ENCODE measurements around the gene SFXN3. TPM values are rescaled to one million over a fixed set of nuclear protein-coding genes. Genes with fewer than 3 reads are reported as not detected.

The SFXN3 gene
- total RNA-seq, 1 donor from 2014 or later = 16.1 TPM

DNA sequence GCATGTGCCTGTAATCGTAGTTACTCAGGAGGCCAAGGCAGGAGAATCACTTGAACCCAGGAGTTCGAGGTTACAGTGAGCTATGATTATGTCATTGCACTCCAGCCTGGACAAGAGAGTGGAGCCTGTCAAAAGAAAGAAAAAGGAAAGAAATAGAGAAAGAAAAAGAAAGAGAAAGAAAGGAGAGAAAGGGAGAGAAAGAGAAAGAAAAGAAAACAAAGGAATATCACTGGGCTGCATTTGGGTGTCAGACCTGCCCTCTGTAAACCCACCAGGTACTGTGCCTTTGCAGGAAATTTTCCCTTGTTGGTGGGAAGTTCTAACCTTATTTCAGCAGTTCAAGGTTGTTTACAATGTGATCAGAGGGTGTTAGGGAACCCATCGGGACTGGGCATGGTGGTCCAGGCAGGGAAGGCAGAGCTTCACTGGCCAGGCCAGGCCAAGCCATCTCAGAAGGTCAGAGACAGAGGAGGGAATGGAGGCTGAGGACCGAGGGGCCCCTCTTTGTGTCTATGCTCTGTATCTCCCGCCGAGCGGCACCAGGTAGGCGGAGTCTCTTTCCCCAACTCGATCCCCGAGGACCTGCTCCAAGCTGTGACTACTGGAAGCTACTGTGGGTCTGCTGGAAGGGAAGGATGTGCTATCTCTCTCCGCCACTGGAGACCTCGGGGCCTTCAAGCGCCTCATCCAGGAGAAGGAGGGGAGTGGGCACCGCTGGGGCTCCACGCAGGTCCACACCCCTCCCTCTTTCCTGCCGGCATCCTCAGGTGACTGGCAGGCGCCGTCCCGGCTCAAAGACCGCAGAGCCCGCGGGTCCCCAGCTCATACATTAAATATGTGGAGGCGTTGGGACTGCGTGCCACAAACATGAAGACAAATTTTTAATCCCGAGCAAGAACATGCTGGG, 15.6 kb downstream of the SFXN3 start:
- FAIRE-seq (no peak), DNase-seq (ENCODE audit: low read depth) (no peak)
- peaks cover 17% of the 10 kb centered on the region for H3K27me3 ChIP-seq (ENCODE audit: control insufficient read depth, insufficient read depth, low read length)
- no peak for TF ChIP-seq CTCF (IDR thresholded peaks at IDR 0.05; ENCODE audit: insufficient read depth, low read length, severe bottlenecking)
- H3K36me3 ChIP-seq (ENCODE audit: control insufficient read depth, insufficient read depth, low read length) = no peaks in the 10 kb centered on the region
- no peak overlapping the region for H3K4me3 ChIP-seq (ENCODE audit: low read depth, low read length)

DNA sequence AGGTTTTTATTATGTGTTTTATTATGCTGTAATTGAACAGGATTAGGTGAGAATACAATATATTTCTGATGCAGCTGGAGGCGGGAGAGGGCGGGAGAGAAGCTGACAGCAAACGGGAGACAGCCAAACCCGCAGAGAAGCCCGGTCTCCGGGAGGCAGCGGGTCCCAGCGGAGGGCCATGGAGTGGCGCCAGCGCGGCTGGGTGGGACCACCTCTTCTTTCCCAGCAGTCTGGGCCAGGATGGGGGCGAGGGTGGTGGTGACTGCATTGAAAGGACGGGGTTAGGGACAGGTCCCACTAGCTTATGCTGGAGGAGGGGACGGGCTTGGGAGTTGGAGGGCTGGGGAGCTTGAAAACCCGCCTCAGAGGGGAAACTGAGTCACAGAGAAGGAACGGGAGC, 16.2 kb downstream of the SFXN3 start:
- DNase-seq (ENCODE audit: low read depth) (no peak), FAIRE-seq (no peak)
- Histone ChIP-seq H3K27me3 (ENCODE audit: control insufficient read depth, insufficient read depth, low read length) (peaks cover 17% of the 10 kb centered on the region), H3K4me3 (ENCODE audit: low read depth, low read length) (no peak overlapping the region), H3K36me3 (ENCODE audit: control insufficient read depth, insufficient read depth, low read length) (no peaks in the 10 kb centered on the region)
- no peak for TF ChIP-seq CTCF (IDR thresholded peaks at IDR 0.05; ENCODE audit: insufficient read depth, low read length, severe bottlenecking)

- H3K4me3 ChIP-seq (ENCODE audit: low read depth, low read length) = no peak overlapping the region
- FAIRE-seq (no peak), DNase-seq (ENCODE audit: low read depth) (no peak)
- TF ChIP-seq CTCF (IDR thresholded peaks at IDR 0.05; ENCODE audit: insufficient read depth, low read length, severe bottlenecking) = peak; percentile 2
- H3K36me3 ChIP-seq (ENCODE audit: control insufficient read depth, insufficient read depth, low read length) = no peaks in the 10 kb centered on the region
- peaks cover 17% of the 10 kb centered on the region for H3K27me3 ChIP-seq (ENCODE audit: control insufficient read depth, insufficient read depth, low read length)
Observed at GRCh38 chr10:101047961-101048892, 17.2 kb downstream of the SFXN3 start.

GRCh38 chr10:101050208-101051069, 19.4 kb downstream of the SFXN3 start:
- FAIRE-seq = no peak
- no peaks in the 10 kb centered on the region for H3K36me3 ChIP-seq (ENCODE audit: control insufficient read depth, insufficient read depth, low read length)
- H3K27me3 ChIP-seq (ENCODE audit: control insufficient read depth, insufficient read depth, low read length) = peaks cover 17% of the 10 kb centered on the region
- DNase-seq (ENCODE audit: low read depth) = no peak
- peak; percentile 97 for TF ChIP-seq CTCF (IDR thresholded peaks at IDR 0.05; ENCODE audit: insufficient read depth, low read length, severe bottlenecking)
- no peak overlapping the region for H3K4me3 ChIP-seq (ENCODE audit: low read depth, low read length)

DNA sequence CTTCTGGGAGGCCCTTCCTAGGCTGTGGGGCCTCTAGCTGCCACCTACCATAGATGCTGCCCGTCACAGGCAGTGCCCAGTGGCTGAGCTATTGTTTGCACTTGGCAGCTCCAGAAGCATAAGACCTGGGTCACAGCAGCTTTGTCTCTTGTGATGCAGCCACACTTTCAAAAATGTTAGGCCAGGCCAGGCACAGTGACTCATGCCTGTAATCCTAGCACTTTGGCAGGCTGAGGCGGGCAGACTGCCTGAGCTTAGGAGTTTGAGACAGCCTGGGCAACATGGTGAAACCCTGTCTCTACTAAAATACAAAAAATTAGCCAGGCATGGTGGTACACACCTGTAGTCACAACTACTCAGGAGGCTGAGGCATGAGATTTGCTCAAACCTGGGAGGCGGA, 21.3 kb downstream of the SFXN3 start:
- no peak for TF ChIP-seq CTCF (IDR thresholded peaks at IDR 0.05; ENCODE audit: insufficient read depth, low read length, severe bottlenecking)
- DNase-seq (ENCODE audit: low read depth) = peak; percentile 67
- FAIRE-seq = no peak
- H3K27me3 ChIP-seq (ENCODE audit: control insufficient read depth, insufficient read depth, low read length) = peaks cover 15% of the 10 kb centered on the region
- H3K4me3 ChIP-seq (ENCODE audit: low read depth, low read length) = no peak overlapping the region
- H3K36me3 ChIP-seq (ENCODE audit: control insufficient read depth, insufficient read depth, low read length) = no peaks in the 10 kb centered on the region

Data from bronchial epithelial cell (primary cell).